ENCODE measurements around the gene ADORA2A.

ADORA2A gene

GRCh38 chr22:24474649-24475255 is 47.4 kb downstream of the ADORA2A start:
- WGBS (ENCODE audit: extremely low coverage, insufficient coverage, insufficient read length): no CpG with 5 or more reads among the region's 5 CpGs
- H4K12ac ChIP-seq (ENCODE audit: low read depth, low read length): no peak overlapping the region

GRCh38 chr22:24481641-24482040 is 54.2 kb downstream of the ADORA2A start:
- Histone ChIP-seq H3K23ac (ENCODE audit: low read length) (no peak overlapping the region), H3K14ac (ENCODE audit: low read length) (no peak overlapping the region), H3K79me2 (ENCODE audit: control insufficient read depth, insufficient read depth, low read length, poor library complexity) (no peaks in the 10 kb centered on the region), H3K18ac (ENCODE audit: low read length) (no peak overlapping the region), H2BK120ac (ENCODE audit: insufficient read depth, low read length, poor library complexity) (no peak overlapping the region), H2AK5ac (ENCODE audit: low read length) (no peak overlapping the region), H3K36me3 (ENCODE audit: control insufficient read depth in 1 of 2, insufficient read depth in 2 of 2, low read length in 2 of 2) (no peaks in the 10 kb centered on the region), H4K91ac (ENCODE audit: low read depth, low read length) (no peak overlapping the region), H2BK12ac (ENCODE audit: low read length) (no peak overlapping the region), H4K8ac (ENCODE audit: low read depth, low read length) (no peak overlapping the region), H3K4me2 (ENCODE audit: low read length) (no peak overlapping the region), H3K79me1 (ENCODE audit: low read length) (no peaks in the 10 kb centered on the region), H2BK5ac (ENCODE audit: low read depth, low read length, poor library complexity) (no peak overlapping the region), H3K4ac (ENCODE audit: low read depth, low read length) (no peak overlapping the region), H3K27me3 (ENCODE audit: insufficient read depth, low read length) (no peaks in the 10 kb centered on the region), H3K4me1 (ENCODE audit: control insufficient read depth in 1 of 2, insufficient read depth in 2 of 2, low read length in 2 of 2) (no peaks in the 10 kb centered on the region), H3K27ac (ENCODE audit: low read depth, low read length) (no peak overlapping the region), H4K12ac (ENCODE audit: low read depth, low read length) (no peak overlapping the region), H3K9me3 (ENCODE audit: insufficient read depth, low read depth, low read length) (no peaks in the 10 kb centered on the region), H2AFZ (ENCODE audit: insufficient read depth, low read length, poor library complexity) (no peak overlapping the region), H3K4me3 (ENCODE audit: low read depth, low read length) (no peak overlapping the region), H3K9ac (ENCODE audit: low read length) (no peak overlapping the region)
- DNase-seq: no peak
- WGBS (ENCODE audit: extremely low coverage, insufficient coverage, insufficient read length): no CpG with 5 or more reads among the region's 1 CpG

More at GRCh38 chr22:24474649-24475255, 47.4 kb downstream of the ADORA2A start:
- Histone ChIP-seq H2BK120ac (ENCODE audit: insufficient read depth, low read length, poor library complexity) (no peak overlapping the region), H3K4me3 (ENCODE audit: low read depth, low read length) (no peak overlapping the region), H2BK5ac (ENCODE audit: low read depth, low read length, poor library complexity) (no peak overlapping the region), H3K27me3 (ENCODE audit: insufficient read depth, low read length) (no peaks in the 10 kb centered on the region), H2BK12ac (ENCODE audit: low read length) (no peak overlapping the region), H4K8ac (ENCODE audit: low read depth, low read length) (no peak overlapping the region), H3K23ac (ENCODE audit: low read length) (no peak overlapping the region), H3K79me2 (ENCODE audit: control insufficient read depth, insufficient read depth, low read length, poor library complexity) (no peaks in the 10 kb centered on the region), H3K9me3 (ENCODE audit: insufficient read depth, low read depth, low read length) (no peaks in the 10 kb centered on the region), H2AFZ (ENCODE audit: insufficient read depth, low read length, poor library complexity) (no peak overlapping the region), H2AK5ac (ENCODE audit: low read length) (no peak overlapping the region), H3K4ac (ENCODE audit: low read depth, low read length) (no peak overlapping the region), H3K4me1 (ENCODE audit: control insufficient read depth in 1 of 2, insufficient read depth in 2 of 2, low read length in 2 of 2) (peaks cover 0 to 8% of the 10 kb centered on the region in 2 experiments), H3K18ac (ENCODE audit: low read length) (no peak overlapping the region), H3K4me2 (ENCODE audit: low read length) (no peak overlapping the region), H3K79me1 (ENCODE audit: low read length) (no peaks in the 10 kb centered on the region), H3K36me3 (ENCODE audit: control insufficient read depth in 1 of 2, insufficient read depth in 2 of 2, low read length in 2 of 2) (no peaks in the 10 kb centered on the region), H3K27ac (ENCODE audit: low read depth, low read length) (no peak overlapping the region), H3K14ac (ENCODE audit: low read length) (no peak overlapping the region), H3K9ac (ENCODE audit: low read length) (no peak overlapping the region), H4K91ac (ENCODE audit: low read depth, low read length) (no peak overlapping the region)
- peak in 1 of 2 donors; percentile 9 for DNase-seq

- Histone ChIP-seq H2BK12ac (ENCODE audit: low read length) (no peak overlapping the region), H3K4me1 (ENCODE audit: control insufficient read depth in 1 of 2, insufficient read depth in 2 of 2, low read length in 2 of 2) (no peaks in the 10 kb centered on the region), H2BK5ac (ENCODE audit: low read depth, low read length, poor library complexity) (no peak overlapping the region), H3K79me2 (ENCODE audit: control insufficient read depth, insufficient read depth, low read length, poor library complexity) (no peaks in the 10 kb centered on the region), H4K12ac (ENCODE audit: low read depth, low read length) (no peak overlapping the region), H3K36me3 (ENCODE audit: control insufficient read depth in 1 of 2, insufficient read depth in 2 of 2, low read length in 2 of 2) (no peaks in the 10 kb centered on the region), H3K4me2 (ENCODE audit: low read length) (no peak overlapping the region), H3K9me3 (ENCODE audit: insufficient read depth, low read depth, low read length) (no peaks in the 10 kb centered on the region), H4K91ac (ENCODE audit: low read depth, low read length) (no peak overlapping the region), H3K27ac (ENCODE audit: low read depth, low read length) (no peak overlapping the region), H3K4me3 (ENCODE audit: low read depth, low read length) (no peak overlapping the region), H3K79me1 (ENCODE audit: low read length) (no peaks in the 10 kb centered on the region), H2BK120ac (ENCODE audit: insufficient read depth, low read length, poor library complexity) (no peak overlapping the region), H3K14ac (ENCODE audit: low read length) (no peak overlapping the region), H2AK5ac (ENCODE audit: low read length) (no peak overlapping the region), H3K4ac (ENCODE audit: low read depth, low read length) (no peak overlapping the region), H3K18ac (ENCODE audit: low read length) (no peak overlapping the region), H4K8ac (ENCODE audit: low read depth, low read length) (no peak overlapping the region), H2AFZ (ENCODE audit: insufficient read depth, low read length, poor library complexity) (no peak overlapping the region), H3K9ac (ENCODE audit: low read length) (no peak overlapping the region), H3K27me3 (ENCODE audit: insufficient read depth, low read length) (no peaks in the 10 kb centered on the region), H3K23ac (ENCODE audit: low read length) (no peak overlapping the region)
- DNase-seq: peak in 1 of 2 donors; percentile 69
- WGBS (ENCODE audit: extremely low coverage, insufficient coverage, insufficient read length): no CpG with 5 or more reads among the region's 3 CpGs
Measured at GRCh38 chr22:24482575-24482974, 55.2 kb downstream of the ADORA2A start.

GRCh38 chr22:24482998-24483397 is 55.6 kb downstream of the ADORA2A start:
- Histone ChIP-seq H3K23ac (ENCODE audit: low read length) (no peak overlapping the region), H3K79me1 (ENCODE audit: low read length) (no peaks in the 10 kb centered on the region), H3K27ac (ENCODE audit: low read depth, low read length) (no peak overlapping the region), H3K4me3 (ENCODE audit: low read depth, low read length) (no peak overlapping the region), H3K4ac (ENCODE audit: low read depth, low read length) (no peak overlapping the region), H3K36me3 (ENCODE audit: control insufficient read depth in 1 of 2, insufficient read depth in 2 of 2, low read length in 2 of 2) (no peaks in the 10 kb centered on the region), H3K9me3 (ENCODE audit: insufficient read depth, low read depth, low read length) (no peaks in the 10 kb centered on the region), H2AK5ac (ENCODE audit: low read length) (no peak overlapping the region), H4K8ac (ENCODE audit: low read depth, low read length) (no peak overlapping the region), H4K91ac (ENCODE audit: low read depth, low read length) (no peak overlapping the region), H3K14ac (ENCODE audit: low read length) (no peak overlapping the region), H3K79me2 (ENCODE audit: control insufficient read depth, insufficient read depth, low read length, poor library complexity) (no peaks in the 10 kb centered on the region), H2AFZ (ENCODE audit: insufficient read depth, low read length, poor library complexity) (no peak overlapping the region), H2BK12ac (ENCODE audit: low read length) (no peak overlapping the region), H4K12ac (ENCODE audit: low read depth, low read length) (no peak overlapping the region), H3K4me2 (ENCODE audit: low read length) (no peak overlapping the region), H3K4me1 (ENCODE audit: control insufficient read depth in 1 of 2, insufficient read depth in 2 of 2, low read length in 2 of 2) (no peaks in the 10 kb centered on the region), H2BK120ac (ENCODE audit: insufficient read depth, low read length, poor library complexity) (no peak overlapping the region), H3K9ac (ENCODE audit: low read length) (no peak overlapping the region), H3K18ac (ENCODE audit: low read length) (no peak overlapping the region), H3K27me3 (ENCODE audit: insufficient read depth, low read length) (no peaks in the 10 kb centered on the region), H2BK5ac (ENCODE audit: low read depth, low read length, poor library complexity) (no peak overlapping the region)
- WGBS (ENCODE audit: extremely low coverage, insufficient coverage, insufficient read length): no CpG with 5 or more reads among the region's 2 CpGs
- no peak for DNase-seq

All from trophoblast cell (in vitro differentiated cells and primary cell).